GM23248 (cell line): ENCODE measurements around the gene PCDHGA1.
"Not testable (repeated sequence)": the region's sequence is repeated elsewhere in the genome, so short reads cannot be mapped to it uniquely, and the experiment has no call there.

Source experiments
- EZH2 ChIP-seq: fragments of 200-600 bp; sonication (generic); IDR thresholded peaks from 2 replicates; pipeline ENCODE4 v1.6.1; 2018; ENCODE audit warnings: antibody characterized with exemption, mild to moderate bottlenecking; ENCODE audit not compliant: insufficient read depth, poor library complexity, severe bottlenecking
- EZH2phosphoT487 ChIP-seq: fragments of 200-600 bp; sonication (generic); IDR thresholded peaks from 2 replicates; pipeline ENCODE4 v1.6.1; 2018; ENCODE audit warnings: antibody characterized with exemption, moderate library complexity, mild to moderate bottlenecking, low read depth; ENCODE audit not compliant: insufficient read depth

GRCh38 chr5:141397756-141398551 lies 67.6 kb downstream of the PCDHGA1 start, which contains the start of gene PCDHGB5:
- TF ChIP-seq EZH2, EZH2phosphoT487: not testable (repeated sequence)
